ENCODE results near the gene OTUD1. TPM values are rescaled to one million over a fixed set of nuclear protein-coding genes. Genes with fewer than 3 reads are reported as not detected.

OTUD1 gene
- total and polyA plus RNA-seq, 2 of the 4 experiments (the other 2 are of a cell fraction): 1.3 to 1.4 TPM

DNA sequence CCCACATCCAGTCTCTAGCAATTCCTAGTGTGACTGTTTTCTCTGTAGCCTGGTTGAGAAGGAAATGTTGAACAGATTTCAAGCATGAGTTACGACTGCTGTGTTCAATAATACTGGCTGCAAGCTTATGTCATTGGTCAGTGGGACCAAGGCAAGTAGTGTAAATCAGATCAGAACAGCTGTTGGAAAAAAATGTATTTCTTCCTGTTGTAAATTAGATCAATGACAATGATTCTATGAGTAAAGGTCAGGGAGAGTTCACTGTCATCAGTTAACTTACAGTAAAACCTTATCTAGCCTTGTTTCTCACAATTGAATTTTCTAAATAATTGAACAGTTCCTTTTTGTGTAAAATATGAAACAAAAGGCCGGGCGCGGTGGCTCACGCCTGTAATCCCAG is 6.7 kb downstream of the OTUD1 start:
- Histone ChIP-seq H3K56ac (ENCODE audit: extremely low read depth, insufficient read depth, low read length) (no peak overlapping the region), H4K8ac (ENCODE audit: low read depth in 2 of 2, low read length in 2 of 2) (no peak overlapping the region), H4K91ac (ENCODE audit: insufficient read depth, low read depth, low read length) (no peak overlapping the region), H3K79me1 (ENCODE audit: low read depth in 1 of 2, low read length in 2 of 2) (peaks cover 7 to 27% of the 10 kb centered on the region in 2 experiments), H2AK5ac (ENCODE audit: low read depth, low read length) (no peak overlapping the region), H2BK120ac (ENCODE audit: low read depth, low read length) (no peak overlapping the region), H3K4ac (ENCODE audit: low read depth, low read length) (no peak overlapping the region), H2BK15ac (ENCODE audit: low read depth, low read length) (no peak overlapping the region), H2AFZ (replicated peaks; ENCODE audit: low read length, poor library complexity) (no peak overlapping the region), H4K20me1 (ENCODE audit: insufficient read depth, low read length) (peaks cover 17% of the 10 kb centered on the region; the same call in 1 of the 2 replicates), H3K4me2 (ENCODE audit: low read depth, low read length) (no peak overlapping the region), H4K5ac (ENCODE audit: low read depth, low read length) (no peak overlapping the region), H3K23ac (ENCODE audit: low read depth, low read length) (no peak overlapping the region), H3K14ac (replicated peaks; ENCODE audit: low read depth, low read length) (no peak overlapping the region), H3K36me3 (ENCODE audit: control insufficient read depth, insufficient read depth, low read length) (no peaks in the 10 kb centered on the region; the same call in 1 of the 2 replicates), H3K9me1 (ENCODE audit: insufficient read depth, low read length) (peaks cover 5% of the 10 kb centered on the region), H3K4me3 (ENCODE audit: insufficient read depth, low read depth, low read length) (no peak overlapping the region), H2AK9ac (replicated peaks; ENCODE audit: low read depth, low read length, poor library complexity) (no peak overlapping the region), H3K18ac (ENCODE audit: low read depth, low read length) (no peak overlapping the region), H3K9me3 (ENCODE audit: control insufficient read depth, insufficient read depth, low read length) (no peaks in the 10 kb centered on the region), H2BK5ac (ENCODE audit: low read depth, low read length, poor library complexity, severe bottlenecking) (no peak overlapping the region), H3K9ac (ENCODE audit: low read depth, low read length) (no peak overlapping the region), H3K27me3 (ENCODE audit: control insufficient read depth, insufficient read depth, low read length) (no peaks in the 10 kb centered on the region), H2BK20ac (ENCODE audit: low read depth, low read length) (no peak overlapping the region), H3K27ac (ENCODE audit: insufficient read depth, low read length) (no peak overlapping the region), H3K4me1 (ENCODE audit: control insufficient read depth, insufficient read depth, low read length) (no peaks in the 10 kb centered on the region; the same call in 1 of the 2 replicates)
- BruUV-seq (replicated peaks): no TSS peak
- ATAC-seq (ENCODE audit: low read depth): no peak
- intact Hi-C loops (cut with micrococcal nuclease): no loop called here
- WGBS, 2 experiments (ENCODE audit: extremely low coverage in 2 of 2, insufficient read length in 1 of 2): no CpG with 5 or more reads among the region's 5 CpGs
- TF ChIP-seq MXI1 (IDR thresholded peaks at IDR 0.05; ENCODE audit: borderline replicate concordance, low read depth, low read length) (no peak), FOS (IDR thresholded peaks at IDR 0.05; ENCODE audit: low read depth, low read length) (no peak), BHLHE40 (IDR thresholded peaks at IDR 0.05; ENCODE audit: low read depth, low read length) (no peak), RAD21 (IDR thresholded peaks at IDR 0.05; ENCODE audit: low read length) (no peak), RFX5 (IDR thresholded peaks at IDR 0.05; ENCODE audit: low read depth, low read length) (no peak), MAFK (IDR thresholded peaks at IDR 0.05; ENCODE audit: low read depth, low read length) (no peak), SMC3 (IDR thresholded peaks at IDR 0.05; ENCODE audit: low read depth, low read length) (no peak), CHD1 (IDR thresholded peaks at IDR 0.05; ENCODE audit: low read depth, low read length) (no peak), MAZ (IDR thresholded peaks at IDR 0.05; ENCODE audit: borderline replicate concordance, low read depth, low read length) (no peak), POLR2A (IDR thresholded peaks at IDR 0.05; ENCODE audit: low read depth, low read length) (no peak), RCOR1 (IDR thresholded peaks at IDR 0.05; ENCODE audit: insufficient replicate concordance, low read length) (no peak), CEBPB (IDR thresholded peaks at IDR 0.05; ENCODE audit: low read depth, low read length) (no peak), NFE2L2 (IDR thresholded peaks at IDR 0.05; ENCODE audit: low read depth, low read length) (no peak)
- TF ChIP-seq, protein P1, sequence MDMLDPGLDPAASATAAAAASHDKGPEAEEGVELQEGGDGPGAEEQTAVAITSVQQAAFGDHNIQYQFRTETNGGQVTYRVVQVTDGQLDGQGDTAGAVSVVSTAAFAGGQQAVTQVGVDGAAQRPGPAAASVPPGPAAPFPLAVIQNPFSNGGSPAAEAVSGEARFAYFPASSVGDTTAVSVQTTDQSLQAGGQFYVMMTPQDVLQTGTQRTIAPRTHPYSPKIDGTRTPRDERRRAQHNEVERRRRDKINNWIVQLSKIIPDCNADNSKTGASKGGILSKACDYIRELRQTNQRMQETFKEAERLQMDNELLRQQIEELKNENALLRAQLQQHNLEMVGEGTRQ (IDR thresholded peaks at IDR 0.05; ENCODE audit: low read depth, low read length): no peak
- TF ChIP-seq, protein P2, sequence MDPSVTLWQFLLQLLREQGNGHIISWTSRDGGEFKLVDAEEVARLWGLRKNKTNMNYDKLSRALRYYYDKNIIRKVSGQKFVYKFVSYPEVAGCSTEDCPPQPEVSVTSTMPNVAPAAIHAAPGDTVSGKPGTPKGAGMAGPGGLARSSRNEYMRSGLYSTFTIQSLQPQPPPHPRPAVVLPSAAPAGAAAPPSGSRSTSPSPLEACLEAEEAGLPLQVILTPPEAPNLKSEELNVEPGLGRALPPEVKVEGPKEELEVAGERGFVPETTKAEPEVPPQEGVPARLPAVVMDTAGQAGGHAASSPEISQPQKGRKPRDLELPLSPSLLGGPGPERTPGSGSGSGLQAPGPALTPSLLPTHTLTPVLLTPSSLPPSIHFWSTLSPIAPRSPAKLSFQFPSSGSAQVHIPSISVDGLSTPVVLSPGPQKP (IDR thresholded peaks at IDR 0.05; ENCODE audit: borderline replicate concordance, low read depth, low read length): no peak
- TF ChIP-seq, protein P3, sequence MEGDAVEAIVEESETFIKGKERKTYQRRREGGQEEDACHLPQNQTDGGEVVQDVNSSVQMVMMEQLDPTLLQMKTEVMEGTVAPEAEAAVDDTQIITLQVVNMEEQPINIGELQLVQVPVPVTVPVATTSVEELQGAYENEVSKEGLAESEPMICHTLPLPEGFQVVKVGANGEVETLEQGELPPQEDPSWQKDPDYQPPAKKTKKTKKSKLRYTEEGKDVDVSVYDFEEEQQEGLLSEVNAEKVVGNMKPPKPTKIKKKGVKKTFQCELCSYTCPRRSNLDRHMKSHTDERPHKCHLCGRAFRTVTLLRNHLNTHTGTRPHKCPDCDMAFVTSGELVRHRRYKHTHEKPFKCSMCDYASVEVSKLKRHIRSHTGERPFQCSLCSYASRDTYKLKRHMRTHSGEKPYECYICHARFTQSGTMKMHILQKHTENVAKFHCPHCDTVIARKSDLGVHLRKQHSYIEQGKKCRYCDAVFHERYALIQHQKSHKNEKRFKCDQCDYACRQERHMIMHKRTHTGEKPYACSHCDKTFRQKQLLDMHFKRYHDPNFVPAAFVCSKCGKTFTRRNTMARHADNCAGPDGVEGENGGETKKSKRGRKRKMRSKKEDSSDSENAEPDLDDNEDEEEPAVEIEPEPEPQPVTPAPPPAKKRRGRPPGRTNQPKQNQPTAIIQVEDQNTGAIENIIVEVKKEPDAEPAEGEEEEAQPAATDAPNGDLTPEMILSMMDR (conservative IDR thresholded peaks at IDR 0.05; ENCODE audit: low read depth, low read length): no peak
- DNase-seq: no peak
- ChIA-PET POLR2A (ENCODE audit: unreplicated experiment) (no interaction called here), CTCF (no interaction called here)
- dilution Hi-C loops (cut with HindIII; ENCODE audit: low sequenced_read_pairs, unreplicated experiment): no loop called here
- in situ Hi-C loops (cut with MboI; ENCODE audit: low sequenced_read_pairs): no loop called here

All from IMR-90 (cell line).